Measurements from ENCODE around the gene SMG6.
A peak's percentile ranks its signal among the peaks of the same experiment; 100 is the strongest.

SMG6 gene

DNA sequence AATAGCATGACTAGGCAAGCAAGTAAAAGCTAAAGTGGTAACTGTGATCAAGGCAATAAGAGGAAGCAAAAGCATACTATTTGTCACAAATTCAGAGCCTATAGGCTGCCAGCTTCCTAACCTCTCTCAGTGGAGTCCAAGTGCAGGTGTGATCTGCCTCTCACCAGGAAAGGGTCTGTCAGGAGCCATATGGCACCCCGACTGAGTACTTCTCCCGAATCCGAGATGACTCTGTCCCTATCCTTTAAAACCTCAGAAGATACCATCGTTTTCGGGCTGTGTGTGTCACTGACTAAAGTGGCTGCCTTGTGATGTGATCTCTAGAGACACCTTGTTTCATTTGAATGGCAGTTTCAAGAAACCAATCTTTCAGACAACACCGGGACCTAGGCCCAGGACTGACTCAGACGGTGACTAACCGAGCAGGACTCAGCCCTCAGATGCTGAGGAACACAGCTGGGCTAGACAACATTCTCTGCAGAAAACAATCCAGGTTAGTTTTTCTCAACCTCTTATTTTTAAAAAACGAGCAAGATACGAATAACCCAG, 63.6 kb downstream of the SMG6 start:
- in situ Hi-C loops (cut with HindIII; ENCODE audit: low pct_ligation_motif_present, low pct_unique_long_range_greater_than_20kb, low sequenced_read_pairs): no loop called here
- DNase-seq: peak; percentile 70

GRCh38 chr17:2239170-2239551, 64.4 kb downstream of the SMG6 start:
- no peak for DNase-seq
- in situ Hi-C loops (cut with HindIII; ENCODE audit: low pct_ligation_motif_present, low pct_unique_long_range_greater_than_20kb, low sequenced_read_pairs): no loop called here

- in situ Hi-C loops (cut with HindIII; ENCODE audit: low pct_ligation_motif_present, low pct_unique_long_range_greater_than_20kb, low sequenced_read_pairs): no loop called here
- DNase-seq: no peak
Measured at GRCh38 chr17:2238432-2239169, 65.0 kb downstream of the SMG6 start.

DNA sequence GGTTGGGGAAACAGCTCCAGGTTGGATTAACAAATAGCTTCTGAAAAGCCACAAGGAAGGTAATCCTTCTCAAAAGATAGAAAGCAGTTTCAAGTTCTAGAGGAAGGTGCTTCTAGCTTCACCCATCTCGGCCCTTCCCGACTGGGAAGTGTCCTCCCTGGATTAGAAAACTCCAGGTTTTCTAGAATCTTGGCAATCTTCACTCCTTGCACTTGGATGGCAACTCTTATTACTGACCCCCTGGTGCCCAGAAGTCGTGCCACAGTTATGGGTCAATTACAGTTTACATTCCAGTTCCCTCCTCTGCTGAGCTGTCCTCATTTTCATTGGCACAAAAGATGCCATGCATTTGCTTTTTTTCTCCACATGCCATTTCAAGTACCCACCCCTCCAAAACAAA, 65.6 kb downstream of the SMG6 start:
- in situ Hi-C loops (cut with HindIII; ENCODE audit: low pct_ligation_motif_present, low pct_unique_long_range_greater_than_20kb, low sequenced_read_pairs): no loop called here
- no peak for DNase-seq

DNA sequence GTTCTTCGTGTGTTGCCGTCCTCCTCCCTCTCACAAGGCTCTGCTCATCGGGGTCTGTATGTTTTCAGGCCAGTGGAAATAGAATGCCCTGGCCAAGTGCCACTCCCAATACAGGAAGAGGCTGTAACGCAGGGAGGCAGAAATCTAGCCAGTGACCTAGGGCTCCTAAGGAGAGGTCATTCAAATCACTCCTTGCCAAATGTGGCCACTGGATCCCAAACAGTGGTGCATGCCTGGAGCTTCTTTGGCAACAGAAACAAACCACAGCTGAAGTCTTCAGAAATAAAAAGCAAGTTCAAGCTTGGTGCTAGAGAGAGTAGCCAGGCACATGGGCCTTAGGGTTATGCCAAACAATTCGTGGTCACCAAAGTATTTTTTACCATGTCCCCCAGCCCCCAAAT, 66.1 kb downstream of the SMG6 start:
- in situ Hi-C loops (cut with HindIII; ENCODE audit: low pct_ligation_motif_present, low pct_unique_long_range_greater_than_20kb, low sequenced_read_pairs): no loop called here
- DNase-seq: no peak

GRCh38 chr17:2235792-2236366, 67.7 kb downstream of the SMG6 start:
- in situ Hi-C loops (cut with HindIII; ENCODE audit: low pct_ligation_motif_present, low pct_unique_long_range_greater_than_20kb, low sequenced_read_pairs): no loop called here

DNA sequence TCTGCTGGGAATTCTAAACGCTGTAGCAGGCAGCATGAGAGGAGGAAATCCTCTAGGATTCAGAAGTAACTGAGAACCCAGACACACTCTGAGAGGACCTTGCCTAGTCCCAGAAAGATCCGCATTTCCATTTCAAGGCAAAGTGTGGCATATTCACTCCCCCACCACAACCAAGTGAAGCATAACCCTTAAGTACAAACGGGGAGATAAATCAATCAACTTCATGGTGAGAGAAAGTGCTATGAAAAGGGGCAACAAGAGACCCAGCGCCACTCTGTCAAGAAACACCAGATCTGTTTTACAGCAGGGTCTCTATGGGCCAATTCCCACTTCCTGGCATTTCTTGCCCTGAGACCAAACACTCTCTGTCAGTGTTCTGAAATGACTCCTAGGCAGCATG, 68.3 kb downstream of the SMG6 start:
- DNase-seq: no peak
- in situ Hi-C loops (cut with HindIII; ENCODE audit: low pct_ligation_motif_present, low pct_unique_long_range_greater_than_20kb, low sequenced_read_pairs): no loop called here

More at GRCh38 chr17:2235792-2236366, 67.7 kb downstream of the SMG6 start:
- DNase-seq: no peak

GRCh38 chr17:2233441-2233947, 70.1 kb downstream of the SMG6 start:
- DNase-seq: no peak
- in situ Hi-C loops (cut with HindIII; ENCODE audit: low pct_ligation_motif_present, low pct_unique_long_range_greater_than_20kb, low sequenced_read_pairs): no loop called here

- no peak for DNase-seq
- in situ Hi-C loops (cut with HindIII; ENCODE audit: low pct_ligation_motif_present, low pct_unique_long_range_greater_than_20kb, low sequenced_read_pairs): no loop called here
Measured at GRCh38 chr17:2232244-2232638, 71.3 kb downstream of the SMG6 start.

DNA sequence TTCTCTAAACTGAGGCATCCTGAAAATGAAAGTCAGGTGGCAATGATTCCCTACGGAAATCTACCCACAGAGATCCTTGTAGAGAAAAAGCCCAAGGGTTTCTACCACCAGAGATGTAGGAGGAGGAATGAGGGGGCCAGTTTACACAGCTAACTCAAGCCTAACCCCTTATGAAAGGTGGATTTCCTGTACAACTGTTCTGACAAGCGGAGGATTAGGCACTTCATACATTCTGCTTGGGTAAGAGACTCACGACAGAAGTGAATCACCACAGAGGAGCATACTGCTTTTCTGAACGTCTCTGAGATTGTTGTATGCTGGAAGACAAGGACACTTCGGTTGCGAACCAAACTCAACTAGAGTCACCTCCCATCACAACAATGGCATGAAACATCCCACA, 72.7 kb downstream of the SMG6 start:
- DNase-seq: no peak
- in situ Hi-C loops (cut with HindIII; ENCODE audit: low pct_ligation_motif_present, low pct_unique_long_range_greater_than_20kb, low sequenced_read_pairs): no loop called here

GRCh38 chr17:2227025-2227699, 76.4 kb downstream of the SMG6 start:
- no peak for DNase-seq
- in situ Hi-C loops (cut with HindIII; ENCODE audit: low pct_ligation_motif_present, low pct_unique_long_range_greater_than_20kb, low sequenced_read_pairs): no loop called here

GRCh38 chr17:2223617-2223927, 80.0 kb downstream of the SMG6 start:
- no peak for DNase-seq
- in situ Hi-C loops (cut with HindIII; ENCODE audit: low pct_ligation_motif_present, low pct_unique_long_range_greater_than_20kb, low sequenced_read_pairs): no loop called here

DNA sequence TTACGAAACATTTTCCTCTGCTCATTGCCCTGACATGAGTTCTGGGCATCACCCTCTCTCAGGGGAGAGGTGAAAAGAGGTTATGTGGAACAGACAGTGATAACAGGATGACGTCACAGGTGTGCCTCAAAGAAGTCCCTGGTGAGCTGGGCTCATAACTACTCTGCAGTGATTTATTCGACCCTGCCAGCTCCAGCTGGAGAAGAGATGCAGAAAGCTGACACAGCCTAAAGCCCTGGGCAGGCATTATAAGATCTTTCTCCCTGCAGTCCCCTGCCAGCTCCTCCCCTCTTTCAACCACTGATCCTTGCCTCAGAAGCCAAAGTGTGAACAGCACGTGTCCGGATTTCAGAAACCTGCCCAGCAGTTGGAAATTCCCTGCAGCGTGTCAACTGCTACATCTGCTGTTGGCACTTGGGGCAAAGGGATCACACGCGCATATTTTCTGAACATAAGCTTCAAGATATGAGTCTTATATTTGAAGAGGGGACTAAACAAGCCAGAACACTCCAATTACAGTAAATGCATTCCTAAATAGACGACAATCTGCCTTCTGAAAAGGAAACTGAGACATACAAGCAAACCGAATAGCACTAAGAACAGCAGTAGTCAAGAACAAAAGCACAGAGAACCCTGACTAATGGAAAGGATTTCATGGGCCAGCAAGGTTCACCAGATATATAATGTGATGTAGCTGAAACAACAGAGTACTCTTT, 80.5 kb downstream of the SMG6 start:
- in situ Hi-C loops (cut with HindIII; ENCODE audit: low pct_ligation_motif_present, low pct_unique_long_range_greater_than_20kb, low sequenced_read_pairs): no loop called here
- DNase-seq: no peak

DNA sequence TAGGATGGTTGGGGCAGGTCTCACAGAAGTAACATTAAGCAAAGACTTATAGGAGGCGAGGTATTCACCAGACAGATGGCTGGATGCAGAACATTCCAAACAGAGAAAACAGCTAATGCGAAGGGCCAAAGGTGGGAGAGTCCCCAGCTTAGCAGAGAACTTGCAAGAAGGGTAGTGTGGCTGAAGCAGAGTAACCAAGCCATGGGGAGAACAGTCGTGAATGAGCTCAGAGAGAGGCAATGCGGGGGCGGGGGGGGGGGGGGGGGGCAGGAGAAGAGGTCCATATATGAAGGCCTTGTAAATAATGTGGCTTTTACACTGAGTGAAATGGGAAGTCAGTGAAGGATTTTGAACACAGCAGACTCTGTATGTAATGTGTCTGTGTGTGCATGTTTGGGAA, 81.3 kb downstream of the SMG6 start:
- in situ Hi-C loops (cut with HindIII; ENCODE audit: low pct_ligation_motif_present, low pct_unique_long_range_greater_than_20kb, low sequenced_read_pairs): no loop called here
- DNase-seq: no peak

- in situ Hi-C loops (cut with HindIII; ENCODE audit: low pct_ligation_motif_present, low pct_unique_long_range_greater_than_20kb, low sequenced_read_pairs): no loop called here
- DNase-seq: no peak
Measured at GRCh38 chr17:2218426-2218825, 85.2 kb downstream of the SMG6 start.

DNA sequence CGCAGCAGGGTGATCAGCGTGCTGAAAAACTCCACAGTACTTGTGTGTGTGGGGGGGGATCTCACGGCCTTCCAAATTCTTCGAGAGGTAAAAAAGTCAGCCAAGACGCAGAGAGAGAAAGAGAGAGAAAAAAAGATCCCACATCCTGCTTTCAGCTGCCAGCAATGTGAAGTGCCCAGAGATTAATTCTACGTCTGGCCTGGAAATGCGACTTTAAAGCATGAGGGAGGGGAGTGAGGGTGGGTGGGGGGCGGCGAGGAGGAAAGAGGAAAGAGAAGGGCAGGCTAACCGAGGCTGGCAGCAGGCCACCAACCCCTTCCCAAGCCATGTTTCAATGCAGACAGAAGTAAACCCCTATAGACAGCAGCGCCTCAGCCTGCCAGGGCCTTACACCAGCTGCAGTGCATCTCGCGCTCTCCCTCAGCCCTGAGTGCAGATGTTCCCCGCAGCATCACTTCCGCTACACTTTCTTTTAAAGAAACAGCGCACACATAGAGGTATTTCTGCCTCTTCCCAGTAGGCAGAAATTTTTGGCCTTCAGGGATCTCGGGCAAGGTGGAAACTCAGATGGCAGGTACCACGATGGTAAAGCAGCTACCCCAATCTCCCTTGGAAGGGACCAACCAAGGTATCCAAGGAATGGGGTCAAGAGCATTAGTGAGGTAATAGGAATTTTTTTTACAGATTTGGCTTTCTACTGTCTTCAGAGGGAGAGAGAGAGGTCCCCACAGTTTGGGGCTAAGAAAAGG, 87.8 kb downstream of the SMG6 start:
- in situ Hi-C loops (cut with HindIII; ENCODE audit: low pct_ligation_motif_present, low pct_unique_long_range_greater_than_20kb, low sequenced_read_pairs): no loop called here
- DNase-seq: no peak

- in situ Hi-C loops (cut with HindIII; ENCODE audit: low pct_ligation_motif_present, low pct_unique_long_range_greater_than_20kb, low sequenced_read_pairs): no loop called here
Measured at GRCh38 chr17:2214929-2215615, 88.5 kb downstream of the SMG6 start.

More at GRCh38 chr17:2214929-2215615, 88.5 kb downstream of the SMG6 start:
- DNase-seq: no peak
